Endothelial cell of umbilical vein (primary cell): Measurements from ENCODE around the gene HOXD12. TPM values are rescaled to one million over a fixed set of nuclear protein-coding genes. Genes with fewer than 3 reads are reported as not detected.

ENCODE experiments used
- BruUV-seq: library from RNA; stranded (reverse); fragments of 400-500 nt; replicated peaks from 2 replicates; lab custom pipeline; 2021; lab: Mats Ljungman, UMichigan
- CTCF ChIA-PET: fragments of 300-600, 350-600 bp; sonication (Branson Sonifier 250); formaldehyde crosslinking; loops from one replicate; lab custom pipeline; 2021; ENCODE audit warnings: antibody characterized with exemption, inconsistent platforms; lab: Charles Lee
- POLR2A ChIA-PET: fragments of 300-600, 350-600 bp; sonication (Branson Sonifier 250); formaldehyde crosslinking; loops from one replicate; lab custom pipeline; 2021; ENCODE audit warnings: antibody characterized with exemption, inconsistent platforms; lab: Charles Lee
- DNase-seq: peaks from one replicate; pipeline ENCODE4 v3.0.0-alpha.2; 2011; ENCODE audit warnings: low read depth, low spot score
- FAIRE-seq: peaks from 2 replicates; lab custom pipeline; 2011; peaks lifted over from hg19 to GRCh38; lab: Jason Lieb, UNC
- H2AFZ ChIP-seq: 2 replicates; pipeline ENCODE4 v1.6.0; 2012; ENCODE audit warnings: low read depth, low read length, control low read depth, inconsistent platforms
- H3K27ac ChIP-seq: 2 replicates; pipeline ENCODE4 v1.5.1; 2011; ENCODE audit warnings: low read depth, mild to moderate bottlenecking, control low read depth, low read length, moderate library complexity; ENCODE audit not compliant: insufficient read depth
- H3K27me3 ChIP-seq, 2 experiments: 2 replicates each; pipeline versions ENCODE4 v1.6.0 to v1.6.1; 2011; ENCODE audit warnings: low read length in 2 of 2, mixed read lengths in 1 of 2; ENCODE audit not compliant: control insufficient read depth in 2 of 2, insufficient read depth in 2 of 2
- H3K36me3 ChIP-seq, 2 experiments: 2 replicates in 1 of 2; 3 replicates in 1 of 2; pipeline ENCODE4 v1.5.1; 2011; ENCODE audit warnings: low read length in 2 of 2, mild to moderate bottlenecking in 1 of 2, moderate library complexity in 1 of 2; ENCODE audit not compliant: control insufficient read depth in 2 of 2, insufficient read depth in 2 of 2; ENCODE audit errors: extremely low read depth in 1 of 2
- H3K4me1 ChIP-seq: 3 replicates; pipeline ENCODE4 v1.5.1; 2011; ENCODE audit warnings: mild to moderate bottlenecking, low read length; ENCODE audit not compliant: control insufficient read depth, insufficient read depth; ENCODE audit errors: extremely low read depth
- H3K4me2 ChIP-seq: 2 replicates; pipeline ENCODE4 v1.6.1; 2011; ENCODE audit warnings: low read length, control low read depth, mixed read lengths; ENCODE audit not compliant: insufficient read depth
- H3K4me3 ChIP-seq, 3 experiments: fragments of 200-600 bp in 1 of 3; sonication (generic), shearing (Covaris generic) in 1 of 3; replicated peaks in 1 of 3; 2 replicates each; pipeline ENCODE4 v1.5.1; 2011 to 2016; ENCODE audit warnings: control low read depth in 3 of 3, low read length in 3 of 3, mild to moderate bottlenecking in 2 of 3, inconsistent platforms in 1 of 3, low read depth in 1 of 3, moderate library complexity in 1 of 3; ENCODE audit not compliant: insufficient read depth in 1 of 3
- H3K79me2 ChIP-seq: 2 replicates; pipeline ENCODE4 v1.6.0; 2012; ENCODE audit warnings: low read length, inconsistent platforms; ENCODE audit not compliant: control insufficient read depth, insufficient read depth
- H3K9ac ChIP-seq: replicated peaks from 2 replicates; pipeline ENCODE3; 2011; ENCODE audit warnings: low read length, control low read depth; ENCODE audit not compliant: insufficient read depth; ENCODE audit errors: extremely low read depth
- H3K9me1 ChIP-seq: replicated peaks from 3 replicates; pipeline ENCODE4 v1.6.0; 2011; ENCODE audit warnings: mild to moderate bottlenecking, low read length; ENCODE audit not compliant: control insufficient read depth, insufficient read depth; ENCODE audit errors: extremely low read depth
- H3K9me3 ChIP-seq: replicated peaks from 2 replicates; pipeline ENCODE4 v1.5.1; 2012; ENCODE audit warnings: low read length, inconsistent platforms; ENCODE audit not compliant: control insufficient read depth, insufficient read depth
- H4K20me1 ChIP-seq: replicated peaks from 2 replicates; pipeline ENCODE3; 2011; ENCODE audit warnings: mild to moderate bottlenecking, low read length; ENCODE audit not compliant: control insufficient read depth, insufficient read depth; ENCODE audit errors: extremely low read depth
- EZH2 ChIP-seq: IDR thresholded peaks from 2 replicates; pipeline ENCODE4 v1.6.1; 2012; ENCODE audit warnings: borderline replicate concordance, low read depth, mild to moderate bottlenecking, moderate library complexity, low read length, inconsistent platforms; ENCODE audit not compliant: severe bottlenecking
- FOS ChIP-seq: IDR thresholded peaks from 2 replicates; pipeline ENCODE4 v1.6.1; 2011; ENCODE audit warnings: mild to moderate bottlenecking, low read length, moderate library complexity, borderline replicate concordance; ENCODE audit not compliant: insufficient read depth
- GATA2 ChIP-seq: IDR thresholded peaks from 2 replicates; pipeline ENCODE4 v1.7.0; 2011; ENCODE audit warnings: low read depth, mild to moderate bottlenecking, moderate library complexity, mixed read lengths, low read length; ENCODE audit not compliant: insufficient read length, insufficient read depth
- JUN ChIP-seq: IDR thresholded peaks from 2 replicates; pipeline ENCODE4 v1.6.1; 2011; ENCODE audit warnings: borderline replicate concordance, low read depth; ENCODE audit not compliant: insufficient read length, insufficient read depth
- MYC ChIP-seq: IDR thresholded peaks from one replicate; pipeline ENCODE4 v1.6.1; 2011; ENCODE audit warnings: mild to moderate bottlenecking, low read depth, low read length
- POLR2A ChIP-seq: IDR thresholded peaks from 2 replicates; pipeline ENCODE4 v1.6.1; 2012; ENCODE audit warnings: low read depth, mild to moderate bottlenecking, control low read depth, low read length
- POLR2AphosphoS5 ChIP-seq: IDR thresholded peaks from 2 replicates; pipeline ENCODE4 v1.6.1; 2012; ENCODE audit warnings: low read depth, mild to moderate bottlenecking, control low read depth, low read length, moderate library complexity; ENCODE audit not compliant: insufficient read depth
- dilution Hi-C: fragments of 300-500 bp; cut with MboI; formaldehyde crosslinking; loops from one replicate; pipeline ENCODE4 v1.15.0; 2019; ENCODE audit warnings: low sequenced_read_pairs; ENCODE audit not compliant: extremely low pct_ligation_motif_present
- intact Hi-C: fragments of 100-400 bp; cut with micrococcal nuclease; formaldehyde crosslinking; loops from one replicate; pipeline ENCODE4 v1.10.0; 2022
- polyA plus RNA-seq, 4 experiments: library from polyadenylated mRNA; depleted of rRNA in 3 of 4; stranded (reverse) in 3 of 4; unstranded in 1 of 4; fragments of >200 nt; gene quantifications; 2 replicates each; pipeline versions ENCODE4 v1.2.1 to v1.2.3, GENCODE V29; 2011 to 2012; ENCODE audit warnings: missing spikeins in 1 of 4
- total RNA-seq: library from RNA; stranded (reverse); gene quantifications from 2 replicates; pipeline ENCODE4 v1.2.3, GENCODE V29; 2021
- TF ChIP-seq, protein P1 (sequence below): IDR thresholded peaks from 2 replicates; pipeline ENCODE4 v1.6.1; 2011; ENCODE audit not compliant: insufficient read depth, insufficient read length
- TF ChIP-seq, protein P2 (sequence below), 2 donors: IDR thresholded peaks; 1 replicate in 1 of 2; 2 replicates in 1 of 2; pipeline ENCODE4 v1.5.1; 2011; ENCODE audit warnings: low read length in 2 of 2, mild to moderate bottlenecking in 2 of 2, moderate library complexity in 2 of 2, control low read depth in 1 of 2, inconsistent platforms in 1 of 2, low read depth in 1 of 2; ENCODE audit not compliant: insufficient read depth in 1 of 2; ENCODE audit errors: extremely low read depth in 1 of 2

Gene HOXD12
- total and polyA plus RNA-seq, 2 donors (not counting 3 experiments of a cell fraction or from before 2014, with no cell fraction given), result not detected

DNA sequence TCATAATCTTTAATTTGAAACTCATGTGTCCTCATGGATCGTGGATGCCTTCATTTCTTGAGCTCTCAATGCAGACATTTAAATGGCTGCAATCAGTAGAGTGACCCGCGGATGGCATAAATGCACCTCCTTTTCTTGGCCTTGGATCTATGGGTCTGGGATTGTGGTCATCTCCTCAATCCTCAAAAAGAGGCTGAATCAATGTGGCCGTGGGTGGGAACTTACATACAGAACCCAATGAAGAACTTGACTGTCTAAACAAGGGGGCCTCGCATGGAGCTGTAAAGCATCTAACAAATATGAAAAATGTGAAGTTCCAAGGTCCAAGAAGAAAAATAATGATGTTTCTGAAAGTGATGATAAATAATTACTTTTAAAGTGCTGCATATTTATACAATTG lies 4.2 kb upstream of the HOXD12 start:
- no peak overlapping the region for H3K9ac ChIP-seq
- FAIRE-seq, result no peak
- dilution Hi-C loops, result no loop called here

DNA sequence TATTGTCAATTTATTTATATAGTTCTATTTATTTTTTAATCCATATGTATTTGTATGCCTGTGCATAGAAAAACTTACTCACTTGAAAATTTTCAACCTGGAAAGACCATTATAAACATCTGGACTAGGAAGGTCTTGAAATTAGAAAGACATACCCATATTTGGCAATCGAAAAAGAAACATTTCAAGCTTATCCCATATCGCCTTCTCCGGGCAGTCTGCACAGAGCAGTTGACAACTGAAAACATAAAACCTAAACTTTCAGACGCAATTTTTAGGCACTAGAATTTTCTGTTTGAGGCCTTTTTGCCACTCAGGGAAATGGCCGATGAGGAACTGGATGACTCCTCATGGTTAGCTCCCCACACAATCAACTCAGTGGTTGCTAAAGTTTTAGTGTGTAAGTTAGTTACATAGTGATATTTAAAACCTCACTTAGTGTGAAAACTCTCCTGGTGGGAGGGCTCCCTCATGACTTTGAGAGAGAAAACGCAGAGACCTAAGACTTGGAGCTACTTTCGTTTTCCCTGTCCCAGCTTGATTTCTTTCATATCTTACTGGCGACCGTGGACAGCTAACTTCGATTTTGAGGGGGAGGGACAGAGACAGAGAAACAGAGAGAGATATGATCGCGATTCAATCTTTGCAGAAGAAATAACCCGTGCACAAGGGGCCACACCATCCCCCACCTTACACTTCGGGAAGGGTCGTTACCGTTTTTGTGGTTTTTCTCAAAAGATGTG lies 3.2 kb upstream of the HOXD12 start:
- Histone ChIP-seq H3K4me3 (no peak overlapping the region), H3K36me3 (no peaks in the 10 kb centered on the region), H3K4me1 (peaks cover 5% of the 10 kb centered on the region), H3K27ac (no peak overlapping the region), H3K79me2 (no peaks in the 10 kb centered on the region), H3K9me3 (no peaks in the 10 kb centered on the region), H2AFZ (no peak overlapping the region), H3K9ac (no peak overlapping the region), H3K4me2 (peak overlapping the region; percentile 34), H4K20me1 (peaks cover 6% of the 10 kb centered on the region), H3K9me1 (no peaks in the 10 kb centered on the region), H3K27me3 (peaks cover 88 to 97% of the 10 kb centered on the region in 2 experiments)
- peak; percentile 46 for DNase-seq
- TF ChIP-seq, protein P1, sequence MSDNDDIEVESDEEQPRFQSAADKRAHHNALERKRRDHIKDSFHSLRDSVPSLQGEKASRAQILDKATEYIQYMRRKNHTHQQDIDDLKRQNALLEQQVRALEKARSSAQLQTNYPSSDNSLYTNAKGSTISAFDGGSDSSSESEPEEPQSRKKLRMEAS, result no peak
- TF ChIP-seq JUN (no peak), MYC (no peak), FOS (no peak), EZH2 (no peak), GATA2 (no peak), POLR2AphosphoS5 (no peak), POLR2A (no peak)
- TF ChIP-seq, protein P2, sequence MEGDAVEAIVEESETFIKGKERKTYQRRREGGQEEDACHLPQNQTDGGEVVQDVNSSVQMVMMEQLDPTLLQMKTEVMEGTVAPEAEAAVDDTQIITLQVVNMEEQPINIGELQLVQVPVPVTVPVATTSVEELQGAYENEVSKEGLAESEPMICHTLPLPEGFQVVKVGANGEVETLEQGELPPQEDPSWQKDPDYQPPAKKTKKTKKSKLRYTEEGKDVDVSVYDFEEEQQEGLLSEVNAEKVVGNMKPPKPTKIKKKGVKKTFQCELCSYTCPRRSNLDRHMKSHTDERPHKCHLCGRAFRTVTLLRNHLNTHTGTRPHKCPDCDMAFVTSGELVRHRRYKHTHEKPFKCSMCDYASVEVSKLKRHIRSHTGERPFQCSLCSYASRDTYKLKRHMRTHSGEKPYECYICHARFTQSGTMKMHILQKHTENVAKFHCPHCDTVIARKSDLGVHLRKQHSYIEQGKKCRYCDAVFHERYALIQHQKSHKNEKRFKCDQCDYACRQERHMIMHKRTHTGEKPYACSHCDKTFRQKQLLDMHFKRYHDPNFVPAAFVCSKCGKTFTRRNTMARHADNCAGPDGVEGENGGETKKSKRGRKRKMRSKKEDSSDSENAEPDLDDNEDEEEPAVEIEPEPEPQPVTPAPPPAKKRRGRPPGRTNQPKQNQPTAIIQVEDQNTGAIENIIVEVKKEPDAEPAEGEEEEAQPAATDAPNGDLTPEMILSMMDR (IDR thresholded peaks at IDR 0.05; ENCODE audit: extremely low read depth in 1 of 2, insufficient read depth in 1 of 2, low read depth in 1 of 2, low read length in 2 of 2), result no peak
- peak; percentile 26 for FAIRE-seq
- ChIA-PET POLR2A (no interaction called here), CTCF (interaction anchor here (0.8 to 6.0 kb wide), 16 partner anchors 9 to 1634 kb away, joined by 3 to 113 read pairs (median 10); no protein-coding TSS in a partner anchor)
- dilution Hi-C loops, result no loop called here
- intact Hi-C loops, result loop anchor here (2.0 to 5.0 kb wide), 3 partner anchors 16 to 1394 kb away; no protein-coding TSS in a partner anchor
- no TSS peak for BruUV-seq

More for the DNA sequence above, 4.2 kb upstream of the HOXD12 start:
- Histone ChIP-seq H3K36me3 (no peaks in the 10 kb centered on the region), H3K79me2 (no peaks in the 10 kb centered on the region), H2AFZ (no peak overlapping the region), H3K27me3 (peaks cover 87 to 97% of the 10 kb centered on the region in 2 experiments), H3K9me1 (no peaks in the 10 kb centered on the region), H4K20me1 (peaks cover 6% of the 10 kb centered on the region), H3K4me3 (no peak overlapping the region), H3K4me2 (no peak overlapping the region), H3K4me1 (peaks cover 5% of the 10 kb centered on the region), H3K27ac (no peak overlapping the region), H3K9me3 (no peaks in the 10 kb centered on the region)
- intact Hi-C loops, result loop anchor here (5.0 kb wide), 2 partner anchors 783 to 1393 kb away; no protein-coding TSS in a partner anchor
- ChIA-PET POLR2A (no interaction called here), CTCF (interaction anchor here (1.2 to 6.0 kb wide), 9 partner anchors 10 to 1633 kb away, joined by 3 to 113 read pairs (median 15); no protein-coding TSS in a partner anchor)
- no TSS peak for BruUV-seq
- no peak for DNase-seq
- TF ChIP-seq, protein P1, result no peak
- TF ChIP-seq MYC (no peak), POLR2AphosphoS5 (no peak)
